ENCODE results near the gene EFNA2. TPM values are rescaled to one million over a fixed set of nuclear protein-coding genes. Genes with fewer than 3 reads are reported as not detected.
A peak's percentile ranks its signal among the peaks of the same experiment; 100 is the strongest.
"Not testable (repeated sequence)": the region's sequence is repeated elsewhere in the genome, so short reads cannot be mapped to it uniquely, and the experiment has no call there.

Gene EFNA2
- total and polyA plus RNA-seq, 5 experiments from 2014 or later, result not detected

DNA sequence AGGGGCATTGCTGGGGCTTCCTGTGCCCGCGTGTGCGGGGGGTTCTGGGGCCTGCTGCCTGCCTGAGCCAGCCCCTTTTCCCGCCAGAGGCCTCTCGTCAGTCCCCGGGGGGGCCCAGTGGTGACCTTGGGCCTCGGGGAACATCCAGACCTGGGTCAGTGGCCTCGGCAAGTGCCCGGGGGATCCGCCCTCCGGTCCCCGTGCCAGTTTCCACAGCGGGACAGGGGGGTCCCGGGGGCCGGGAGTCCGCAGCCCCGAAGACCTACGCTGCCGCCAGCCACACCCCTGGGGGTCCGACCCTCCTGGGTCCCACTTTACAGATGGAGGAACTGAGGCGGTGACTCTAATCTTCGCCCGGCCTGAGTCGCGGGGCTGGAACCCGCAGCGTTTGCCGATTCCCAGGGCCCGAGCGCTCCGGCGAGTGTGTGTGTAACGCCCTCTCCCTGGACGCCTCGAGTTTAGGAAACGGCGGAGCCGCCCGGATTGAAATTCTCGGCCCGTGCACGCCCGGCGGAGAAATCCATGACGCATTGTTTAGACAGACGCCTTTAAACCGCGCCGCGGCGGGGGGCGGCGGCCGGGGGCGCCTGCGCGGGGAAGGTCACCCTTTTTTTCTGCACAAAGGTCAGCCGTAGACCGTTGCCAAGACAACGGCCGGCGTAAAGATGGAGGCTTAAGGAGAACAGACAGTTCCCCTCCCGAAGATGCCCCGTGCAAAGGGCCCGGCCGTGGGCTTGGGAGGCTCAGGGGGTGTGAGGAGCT is 39.3 kb downstream of the EFNA2 start:
- peak; percentile 57 to 74 for ATAC-seq

DNA sequence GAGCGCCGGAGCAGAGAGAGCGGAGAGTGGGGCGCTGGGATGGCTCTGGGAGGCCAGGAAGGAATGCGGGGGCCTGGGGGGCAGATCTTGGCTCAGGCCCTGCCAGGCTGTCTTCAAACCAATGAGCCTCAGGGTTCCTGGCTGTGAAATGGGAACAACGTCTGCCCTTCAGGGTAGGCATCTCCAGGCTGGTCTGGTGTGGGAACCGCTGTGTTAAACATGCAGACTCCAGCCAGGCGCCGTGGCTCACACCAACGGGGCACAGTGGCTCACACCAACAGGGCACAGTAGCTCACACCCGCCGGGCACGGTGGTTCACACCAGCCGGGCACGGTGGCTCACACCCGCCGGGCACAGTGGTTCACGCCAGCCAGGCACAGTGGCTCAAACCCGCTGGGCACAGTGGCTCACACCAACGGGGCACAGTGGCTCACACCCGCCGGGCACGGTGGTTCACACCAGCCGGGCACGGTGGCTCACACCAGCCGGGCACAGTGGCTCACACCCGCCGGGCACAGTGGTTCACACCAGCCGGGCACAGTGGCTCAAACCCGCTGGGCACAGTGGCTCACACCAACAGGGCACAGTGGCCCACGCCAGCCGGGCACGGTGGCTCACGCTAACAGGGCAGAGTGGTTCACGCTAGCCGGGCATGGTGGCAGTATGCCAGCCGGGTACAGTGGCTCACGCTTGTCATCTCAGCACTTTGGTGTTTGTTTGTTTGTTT is 40.1 kb downstream of the EFNA2 start:
- no peaks in the 10 kb centered on the region for H3K9me3 Mint-ChIP-seq
- H3K4me1 Mint-ChIP-seq, result peaks cover 5 to 13% (median 9%) of the 10 kb centered on the region in 4 donors
- peaks cover 0 to 6% (median 0%) of the 10 kb centered on the region in 3 donors for H3K36me3 Mint-ChIP-seq
- peaks cover 18 to 45% (median 21%) of the 10 kb centered on the region in 5 donors for H3K27me3 Mint-ChIP-seq
- no peak for DNase-seq
- no peak overlapping the region for H3K27ac Mint-ChIP-seq
- no peak for ATAC-seq
- POLR2A ChIA-PET, result interaction anchor here (0.6 kb wide), 1 partner anchor 110 kb away, joined by 3 read pairs; no protein-coding TSS in a partner anchor
- peak overlapping the region in 6 of 10 donors; percentile 10 to 66 (median 47) for H3K4me3 Mint-ChIP-seq

More for the DNA sequence above, 39.3 kb downstream of the EFNA2 start:
- peak overlapping the region in 7 of 10 donors; percentile 28 to 66 (median 53) for H3K4me3 Mint-ChIP-seq
- peak in 6 of 10 donors; percentile 4 to 38 (median 22) for DNase-seq
- peaks cover 17 to 45% (median 18%) of the 10 kb centered on the region in 5 donors for H3K27me3 Mint-ChIP-seq
- H3K27ac Mint-ChIP-seq, result no peak overlapping the region
- H3K36me3 Mint-ChIP-seq, result peaks cover 0 to 6% (median 0%) of the 10 kb centered on the region in 3 donors
- peaks cover 5 to 13% (median 9%) of the 10 kb centered on the region in 4 donors for H3K4me1 Mint-ChIP-seq
- POLR2A ChIA-PET, result no interaction called here
- H3K9me3 Mint-ChIP-seq, result no peaks in the 10 kb centered on the region

DNA sequence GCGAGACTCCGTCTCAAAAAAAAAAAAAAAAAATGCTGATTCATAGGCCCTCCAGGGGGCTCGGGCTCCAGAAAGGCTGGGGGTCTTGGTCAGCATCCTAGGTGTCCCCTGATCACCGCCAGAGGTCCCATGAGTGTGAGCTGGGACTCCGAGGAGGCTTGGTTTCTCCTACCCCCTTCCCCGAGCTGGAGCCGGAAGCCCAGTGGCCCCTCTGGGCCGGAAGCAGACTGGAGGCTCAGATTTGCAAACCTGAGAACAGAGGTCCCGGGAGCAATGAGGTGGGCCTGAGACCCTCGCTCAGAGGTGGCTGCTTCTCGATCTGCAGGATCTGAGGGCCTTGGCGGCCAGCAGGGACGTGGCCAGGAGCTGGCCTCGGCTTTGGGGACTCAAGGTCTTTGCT is 41.5 kb downstream of the EFNA2 start:
- Mint-ChIP-seq H3K27me3 (peaks cover 16 to 42% (median 21%) of the 10 kb centered on the region in 5 donors), H3K9me3 (no peaks in the 10 kb centered on the region), H3K4me3 (peak overlapping the region in 3 of 10 donors; percentile 20 to 32 (median 20)), H3K4me1 (peaks cover 5 to 13% (median 8%) of the 10 kb centered on the region in 4 donors), H3K36me3 (peaks cover 0 to 6% (median 0%) of the 10 kb centered on the region in 3 donors), H3K27ac (peak overlapping the region in 1 of 10 donors; percentile 26)
- POLR2A ChIA-PET, result no interaction called here
- DNase-seq, result no peak
- no peak for ATAC-seq

DNA sequence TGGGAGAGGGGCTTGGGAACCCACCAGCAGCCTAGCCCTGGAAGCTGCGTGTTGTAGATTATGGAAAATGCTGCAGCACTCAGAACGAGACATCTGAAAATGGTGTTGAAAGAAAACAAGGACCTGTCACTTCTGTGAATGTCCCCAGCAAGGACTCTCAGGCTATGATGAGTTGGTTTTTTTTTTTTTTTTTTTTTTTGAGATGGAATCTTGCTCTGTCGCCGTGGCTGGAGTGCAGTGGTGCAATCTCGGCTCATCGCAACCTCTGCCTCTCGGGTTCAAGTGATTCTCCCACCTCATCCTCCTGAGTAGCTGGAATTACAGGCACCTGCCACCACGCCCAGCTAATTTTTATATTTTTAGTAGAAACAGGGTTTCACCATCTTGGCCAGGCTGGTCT is 46.5 kb downstream of the EFNA2 start:
- ATAC-seq, POLR2A ChIA-PET, H3K9me3 Mint-ChIP-seq, DNase-seq, H3K27ac Mint-ChIP-seq, H3K4me3 Mint-ChIP-seq, H3K36me3 Mint-ChIP-seq, H3K4me1 Mint-ChIP-seq: not testable (repeated sequence)
- peaks cover 0 to 13% (median 6%) of the 10 kb centered on the region in 5 donors for H3K27me3 Mint-ChIP-seq

DNA sequence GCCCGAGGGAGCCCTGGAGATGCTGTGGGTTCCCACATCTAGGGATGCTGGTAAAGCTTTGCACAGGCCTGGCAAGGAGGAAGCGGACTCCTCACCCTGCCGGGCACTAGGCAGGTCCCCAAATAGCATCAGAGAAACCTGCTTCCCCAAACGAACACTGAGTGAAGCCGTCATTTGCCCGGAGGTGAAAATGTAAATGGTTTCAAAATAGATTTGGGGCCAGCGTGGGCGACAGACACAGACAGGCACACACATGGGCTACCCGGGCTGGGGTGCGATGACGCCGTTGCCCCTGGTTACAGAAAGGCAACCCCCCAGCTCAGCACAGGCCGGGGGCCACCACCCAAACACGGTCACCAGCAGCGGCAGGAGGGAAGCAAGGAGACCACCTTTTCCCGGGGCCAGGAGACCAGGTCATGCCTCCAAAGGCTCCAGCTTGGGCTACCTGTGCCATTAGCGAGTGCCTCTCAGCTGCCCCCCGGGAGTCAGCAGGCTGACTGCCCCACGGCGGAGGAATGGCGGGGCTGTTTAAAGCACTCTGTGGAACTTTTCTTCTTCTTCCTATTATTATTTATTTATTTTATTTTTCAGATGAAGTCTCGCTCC is 50.5 kb downstream of the EFNA2 start:
- Mint-ChIP-seq H3K4me3 (no peak overlapping the region), H3K36me3 (no peaks in the 10 kb centered on the region), H3K27ac (no peak overlapping the region), H3K9me3 (no peaks in the 10 kb centered on the region), H3K27me3 (peaks cover 0 to 6% (median 2%) of the 10 kb centered on the region in 5 donors), H3K4me1 (no peaks in the 10 kb centered on the region)
- ATAC-seq (no peak), DNase-seq (no peak)
- POLR2A ChIA-PET, result interaction anchor here (0.7 kb wide), 1 partner anchor 19 kb away, joined by 3 read pairs; a partner anchor contains a TSS

DNA sequence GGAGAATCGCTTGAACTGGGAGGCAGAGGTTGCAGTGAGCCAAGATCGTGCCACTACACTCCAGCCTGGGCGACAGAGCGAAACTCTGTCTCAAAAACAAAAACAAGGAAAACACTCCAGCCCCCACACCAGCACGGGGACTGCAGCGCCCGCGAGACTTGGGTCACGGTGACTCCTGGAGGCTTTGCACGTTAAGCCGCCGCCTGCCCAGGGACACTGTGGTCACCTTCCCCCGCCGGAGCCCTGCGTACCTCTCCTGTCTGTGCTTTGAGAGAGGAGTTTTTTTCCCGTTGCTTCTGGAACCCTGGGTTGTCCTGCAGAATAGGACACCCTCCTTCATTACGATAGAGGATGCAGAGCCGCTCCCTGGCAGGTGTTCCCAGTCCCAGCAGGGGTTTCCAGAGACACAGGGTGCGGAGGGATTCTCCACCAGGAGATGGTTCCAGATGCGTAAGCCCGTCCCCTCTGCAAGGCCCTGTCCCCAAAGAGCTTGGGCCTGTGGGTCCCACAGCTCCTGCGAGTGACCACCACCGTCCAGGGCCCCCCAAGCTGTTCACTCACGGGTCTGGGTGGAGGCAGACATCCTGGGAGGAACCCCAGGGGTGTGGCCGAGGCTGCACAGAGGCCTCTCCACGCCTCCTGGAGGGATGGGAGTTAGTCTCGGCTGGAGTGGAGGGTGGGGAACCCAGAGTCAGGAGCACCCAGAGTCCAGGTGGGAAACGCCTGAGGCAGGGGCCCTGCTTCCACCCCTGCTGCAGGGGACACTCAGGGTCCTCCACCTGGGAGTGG is 55.2 kb downstream of the EFNA2 start:
- H3K9me3 Mint-ChIP-seq, result no peaks in the 10 kb centered on the region
- ATAC-seq (no peak), DNase-seq (no peak)
- H3K4me3 Mint-ChIP-seq, result no peak overlapping the region
- peaks cover 0 to 10% (median 5%) of the 10 kb centered on the region in 4 donors for H3K4me1 Mint-ChIP-seq
- peaks cover 0 to 3% (median 0%) of the 10 kb centered on the region in 5 donors for H3K27me3 Mint-ChIP-seq
- H3K27ac Mint-ChIP-seq, result no peak overlapping the region
- POLR2A ChIA-PET, result interaction anchor here (0.7 kb wide), 1 partner anchor 612 kb away, joined by 5 read pairs; no protein-coding TSS in a partner anchor
- no peaks in the 10 kb centered on the region for H3K36me3 Mint-ChIP-seq

DNA sequence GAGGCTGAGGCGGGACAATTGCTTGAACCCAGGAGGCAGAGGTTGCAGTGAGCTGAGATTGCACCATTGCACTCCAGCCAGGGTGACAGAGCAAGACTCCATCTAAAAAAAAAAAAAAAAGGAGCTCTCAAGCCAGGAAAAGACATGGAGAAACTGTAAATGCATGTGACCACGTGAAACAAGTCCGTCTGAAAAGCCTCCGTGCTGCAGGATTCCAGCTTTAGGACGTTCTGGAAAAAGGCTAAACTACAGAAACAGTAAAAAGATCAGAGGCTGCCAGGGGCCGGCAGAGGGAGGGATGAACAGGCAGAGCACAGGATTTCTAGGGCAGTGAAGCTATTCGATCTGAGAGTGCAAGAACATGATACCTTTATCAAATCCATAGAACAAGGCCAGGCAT is 57.4 kb downstream of the EFNA2 start:
- Mint-ChIP-seq H3K27me3 (peaks cover 0 to 2% (median 0%) of the 10 kb centered on the region in 5 donors), H3K36me3 (no peaks in the 10 kb centered on the region), H3K4me3 (no peak overlapping the region), H3K4me1 (peaks cover 0 to 10% (median 5%) of the 10 kb centered on the region in 4 donors), H3K9me3 (no peaks in the 10 kb centered on the region), H3K27ac (peak overlapping the region in 1 of 10 donors; percentile 7)
- ATAC-seq, result no peak
- POLR2A ChIA-PET, result no interaction called here
- DNase-seq, result no peak

DNA sequence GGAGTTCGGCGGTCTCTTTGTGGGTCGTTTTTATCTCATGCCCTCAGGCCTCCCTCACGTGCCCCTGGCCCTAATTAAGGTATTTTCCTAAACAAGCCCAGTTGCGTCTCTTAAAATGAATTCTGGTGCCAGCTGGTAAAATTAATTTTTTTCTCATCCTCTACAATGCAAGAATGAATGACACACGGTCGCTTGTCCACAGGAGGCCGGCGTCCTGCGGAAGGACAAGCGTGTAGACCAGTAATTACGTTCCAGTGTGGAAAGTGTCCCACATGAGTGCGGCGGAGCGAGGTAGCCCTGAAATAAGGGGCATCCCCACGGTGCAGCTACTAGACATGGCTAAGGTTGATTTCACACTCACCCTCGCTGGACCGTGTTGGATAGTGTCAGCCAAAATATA is 63.5 kb downstream of the EFNA2 start:
- POLR2A ChIA-PET, result interaction anchor here (0.6 to 0.9 kb wide), 2 partner anchors 39 to 80 kb away, joined by 3 to 4 read pairs; partner anchors contain the start of gene CIRBP
- peak overlapping the region in 1 of 10 donors; percentile 60 for H3K27ac Mint-ChIP-seq
- H3K36me3 Mint-ChIP-seq, result no peaks in the 10 kb centered on the region
- H3K27me3 Mint-ChIP-seq, result no peaks in the 10 kb centered on the region
- DNase-seq (no peak), ATAC-seq (no peak)
- no peak overlapping the region for H3K4me3 Mint-ChIP-seq
- peaks cover 0 to 11% (median 8%) of the 10 kb centered on the region in 4 donors for H3K4me1 Mint-ChIP-seq
- no peaks in the 10 kb centered on the region for H3K9me3 Mint-ChIP-seq

DNA sequence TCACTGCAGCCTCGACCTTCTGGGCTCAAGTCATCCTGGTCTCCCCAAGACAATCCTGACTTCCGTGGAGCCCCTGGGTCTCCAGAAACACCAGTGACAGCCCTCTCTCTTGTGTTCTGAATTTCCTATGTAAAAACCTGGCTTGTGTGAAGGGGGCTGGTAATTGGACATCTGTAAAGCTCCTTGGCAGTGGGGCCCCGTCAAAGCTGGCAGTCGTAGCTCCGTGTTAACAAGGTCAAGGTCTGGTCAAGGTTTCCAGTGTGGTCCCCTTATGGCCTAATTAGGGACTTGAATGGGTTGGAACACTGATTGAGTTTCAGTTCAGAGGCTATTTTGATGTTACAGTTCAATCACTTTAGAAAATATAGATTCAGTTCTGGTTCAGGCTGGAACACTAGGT is 65.2 kb downstream of the EFNA2 start:
- no peaks in the 10 kb centered on the region for H3K27me3 Mint-ChIP-seq
- no peaks in the 10 kb centered on the region for H3K36me3 Mint-ChIP-seq
- no peaks in the 10 kb centered on the region for H3K9me3 Mint-ChIP-seq
- ATAC-seq (no peak), DNase-seq (no peak)
- H3K4me1 Mint-ChIP-seq, result peaks cover 6 to 16% (median 9%) of the 10 kb centered on the region in 4 donors
- no peak overlapping the region for H3K27ac Mint-ChIP-seq
- POLR2A ChIA-PET, result no interaction called here
- H3K4me3 Mint-ChIP-seq, result no peak overlapping the region
